ENCODE measurements around the gene MARK3. TPM values are rescaled to one million over a fixed set of nuclear protein-coding genes. Genes with fewer than 3 reads are reported as not detected.

Gene MARK3
- total and polyA plus RNA-seq, 2 of the 13 experiments (the other 11 are each of a cell fraction or from before 2014, with no cell fraction given), result 47.7 to 56.6 TPM

- TF ChIP-seq NCOA1 (CRISPR knock-in tag; IDR thresholded peaks at IDR 0.05) (no peak), SYNCRIP (IDR thresholded peaks at IDR 0.05; ENCODE audit: insufficient read depth, low read depth, low read length) (no peak), ZNF792 (CRISPR knock-in tag; IDR thresholded peaks at IDR 0.05) (peak; percentile 44; the same call in 1 of the 2 replicates), GMEB2 (CRISPR knock-in tag; IDR thresholded peaks at IDR 0.05; ENCODE audit: low read depth) (no peak), ZNF460 (CRISPR knock-in tag; IDR thresholded peaks at IDR 0.05; ENCODE audit: borderline replicate concordance) (no peak), ZNF3 (CRISPR knock-in tag; IDR thresholded peaks at IDR 0.05) (peak; percentile 73; the same call in 1 of the 2 replicates), NFYB (CRISPR knock-in tag; IDR thresholded peaks at IDR 0.05) (no peak), MLLT10 (CRISPR knock-in tag; IDR thresholded peaks at IDR 0.05) (no peak), CBFB (CRISPR knock-in tag; IDR thresholded peaks at IDR 0.05) (no peak), IRF1 (CRISPR knock-in tag; IDR thresholded peaks at IDR 0.05; ENCODE audit: low read depth) (no peak), HNF4A (CRISPR knock-in tag; IDR thresholded peaks at IDR 0.05) (0 out of 2 replicates have a peak, but pooled peaks have one; percentile 21), ATF7 (IDR thresholded peaks at IDR 0.05) (peak; percentile 65; the same call in 1 of the 2 replicates), ATF7 (CRISPR knock-in tag; IDR thresholded peaks at IDR 0.05) (no peak), ZFY (CRISPR knock-in tag; IDR thresholded peaks at IDR 0.05) (peak; percentile 24; the same call in 1 of the 2 replicates), NFIB (CRISPR knock-in tag; IDR thresholded peaks at IDR 0.05; ENCODE audit: borderline replicate concordance) (no peak), NFKBIZ (CRISPR knock-in tag; IDR thresholded peaks at IDR 0.05) (no peak), STAG1 (CRISPR knock-in tag; IDR thresholded peaks at IDR 0.05) (no peak), NCOR1 (IDR thresholded peaks at IDR 0.05; ENCODE audit: borderline replicate concordance, low read length) (no peak), ZNF644 (CRISPR knock-in tag; IDR thresholded peaks at IDR 0.05; ENCODE audit: low read depth) (0 out of 2 replicates have a peak, but pooled peaks have one; percentile 13), SRY (CRISPR knock-in tag; IDR thresholded peaks at IDR 0.05) (no peak), ZNF704 (CRISPR knock-in tag; IDR thresholded peaks at IDR 0.05; ENCODE audit: borderline replicate concordance) (no peak), MYC (CRISPR knock-in tag; IDR thresholded peaks at IDR 0.05; ENCODE audit: borderline replicate concordance) (no peak), THAP11 (CRISPR knock-in tag; IDR thresholded peaks at IDR 0.05) (peak; percentile 64), HNRNPLL (IDR thresholded peaks at IDR 0.05; ENCODE audit: low read depth, low read length, poor library complexity, severe bottlenecking) (no peak), ZFP36L2 (CRISPR knock-in tag; IDR thresholded peaks at IDR 0.05) (no peak), SOX6 (IDR thresholded peaks at IDR 0.05) (no peak), SOX6 (CRISPR knock-in tag; IDR thresholded peaks at IDR 0.05) (peak; percentile 56), AKAP8 (CRISPR knock-in tag; IDR thresholded peaks at IDR 0.05) (no peak), CBX5 (CRISPR knock-in tag; IDR thresholded peaks at IDR 0.05; ENCODE audit: borderline replicate concordance) (peak; percentile 43; the same call in 1 of the 2 replicates), JARID2 (CRISPR knock-in tag; IDR thresholded peaks at IDR 0.05; ENCODE audit: insufficient replicate concordance) (no peak)
These were observed 23.3 kb upstream of the MARK3 start (continued) for GRCh38 chr14:103361867-103362266.
